ENCODE results near the gene PSMC6. TPM values are rescaled to one million over a fixed set of nuclear protein-coding genes. Genes with fewer than 3 reads are reported as not detected.
A peak's percentile ranks its signal among the peaks of the same experiment; 100 is the strongest.

Gene PSMC6
- total RNA-seq, result 100 to 1,000 TPM in 1 of 3 donors, 10 to 100 TPM in 2; 78.3 to 106 (median 89.9) TPM

DNA sequence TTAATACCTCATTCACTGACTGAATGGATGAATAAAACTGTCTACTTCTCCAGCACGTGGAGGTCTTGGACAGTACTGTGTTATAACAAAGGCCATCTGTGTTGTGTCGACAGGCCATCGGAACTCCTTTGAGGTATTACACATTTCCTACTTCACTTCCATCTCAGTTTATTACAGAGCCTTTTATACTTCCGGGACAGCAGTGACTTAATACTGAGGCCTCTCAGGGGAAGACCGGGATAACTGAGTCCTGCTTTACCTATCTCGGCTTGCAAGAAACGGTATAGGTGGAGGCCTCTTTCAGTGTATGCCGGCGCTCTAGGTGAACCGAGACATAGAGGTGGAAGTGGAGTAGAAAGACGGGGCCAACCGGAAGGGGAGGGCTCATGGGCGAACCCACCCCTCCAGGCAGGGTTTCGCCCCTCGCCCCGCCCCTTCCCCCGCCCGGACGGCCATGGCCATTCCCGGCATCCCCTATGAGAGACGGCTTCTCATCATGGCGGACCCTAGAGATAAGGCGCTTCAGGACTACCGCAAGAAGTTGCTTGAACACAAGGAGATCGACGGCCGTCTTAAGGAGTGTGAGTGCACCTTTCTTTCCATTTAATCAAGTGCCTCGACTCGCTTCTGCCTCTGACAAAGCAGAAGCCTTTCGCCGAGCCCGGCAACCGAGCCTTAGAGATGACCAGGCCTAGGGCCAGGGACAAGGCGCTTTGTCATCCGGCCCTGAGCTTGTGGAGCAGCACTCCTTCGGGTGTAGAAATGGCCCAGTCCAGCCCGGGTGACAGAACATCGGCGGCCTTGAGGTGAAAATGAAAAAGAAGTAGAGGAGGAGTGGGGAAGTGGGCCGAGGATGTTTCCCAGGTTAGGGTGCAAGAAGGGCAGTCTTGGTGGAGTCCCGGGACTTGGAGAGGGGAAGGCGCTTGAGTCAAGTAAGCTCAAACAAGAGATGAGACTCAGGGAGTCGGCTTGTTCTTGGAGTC, at the start of gene PSMC6:
Gene PSMC6, plus strand, starts transcription at position 477 of the 983 bp plus-strand sequence. Its CDS starts 20 bp downstream, at position 497.
- TF ChIP-seq POLR2A (IDR thresholded peaks at IDR 0.05) (peak; percentile 43), POLR2AphosphoS5 (IDR thresholded peaks at IDR 0.05) (peak; percentile 55 to 83 (median 77))
- TF ChIP-seq, protein P1, sequence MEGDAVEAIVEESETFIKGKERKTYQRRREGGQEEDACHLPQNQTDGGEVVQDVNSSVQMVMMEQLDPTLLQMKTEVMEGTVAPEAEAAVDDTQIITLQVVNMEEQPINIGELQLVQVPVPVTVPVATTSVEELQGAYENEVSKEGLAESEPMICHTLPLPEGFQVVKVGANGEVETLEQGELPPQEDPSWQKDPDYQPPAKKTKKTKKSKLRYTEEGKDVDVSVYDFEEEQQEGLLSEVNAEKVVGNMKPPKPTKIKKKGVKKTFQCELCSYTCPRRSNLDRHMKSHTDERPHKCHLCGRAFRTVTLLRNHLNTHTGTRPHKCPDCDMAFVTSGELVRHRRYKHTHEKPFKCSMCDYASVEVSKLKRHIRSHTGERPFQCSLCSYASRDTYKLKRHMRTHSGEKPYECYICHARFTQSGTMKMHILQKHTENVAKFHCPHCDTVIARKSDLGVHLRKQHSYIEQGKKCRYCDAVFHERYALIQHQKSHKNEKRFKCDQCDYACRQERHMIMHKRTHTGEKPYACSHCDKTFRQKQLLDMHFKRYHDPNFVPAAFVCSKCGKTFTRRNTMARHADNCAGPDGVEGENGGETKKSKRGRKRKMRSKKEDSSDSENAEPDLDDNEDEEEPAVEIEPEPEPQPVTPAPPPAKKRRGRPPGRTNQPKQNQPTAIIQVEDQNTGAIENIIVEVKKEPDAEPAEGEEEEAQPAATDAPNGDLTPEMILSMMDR (IDR thresholded peaks at IDR 0.05), result no peak
- intact Hi-C loops (cut with DNase I; ENCODE audit: low total_unique reads), result loop anchor here (10.0 kb wide), 1 partner anchor 152 kb away; the partner anchor contains the start of genes GPR137C and TXNDC16
- peak; percentile 93 to 95 for DNase-seq (ENCODE audit: low spot score in 2 of 2)

DNA sequence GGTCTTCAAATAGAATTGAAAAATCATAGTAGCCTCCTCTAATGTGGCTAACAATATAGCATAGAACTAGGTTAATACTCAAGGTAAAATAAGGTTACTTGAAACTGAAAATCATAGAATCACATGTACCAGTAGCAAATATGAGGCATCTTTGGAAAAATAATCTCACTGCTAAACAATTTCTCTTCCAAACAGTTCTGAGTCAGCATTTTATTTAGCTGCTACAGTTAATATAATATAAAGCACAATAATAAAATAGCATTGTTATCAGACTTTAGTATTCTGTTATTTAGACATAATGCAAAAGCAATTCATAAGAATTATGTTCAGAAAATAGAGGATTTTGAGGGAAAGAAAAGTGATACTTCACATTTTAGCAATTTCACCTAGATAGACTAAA, 46.7 kb upstream of the PSMC6 start:
- no peaks in the 10 kb centered on the region for H3K4me1 ChIP-seq
- TF ChIP-seq POLR2AphosphoS5 (IDR thresholded peaks at IDR 0.05) (no peak), POLR2A (IDR thresholded peaks at IDR 0.05) (no peak)
- TF ChIP-seq, protein P1 (IDR thresholded peaks at IDR 0.05), result no peak
- H3K9me3 ChIP-seq, result no peaks in the 10 kb centered on the region
- H3K36me3 ChIP-seq, result no peaks in the 10 kb centered on the region
- no peaks in the 10 kb centered on the region for H3K27me3 ChIP-seq
- no peak for DNase-seq (ENCODE audit: low spot score in 2 of 2)
- no peak overlapping the region for H3K4me3 ChIP-seq
- intact Hi-C loops (cut with DNase I; ENCODE audit: low total_unique reads), result no loop called here
- no peak overlapping the region for H3K27ac ChIP-seq

More for the DNA sequence above, at the start of gene PSMC6:
- peak within 1 kb of the TSS; percentile 91 to 95 for H3K27ac ChIP-seq
- peaks cover 5% of the 10 kb centered on the region for H3K36me3 ChIP-seq
- peak within 1 kb of the TSS; percentile 76 to 86 (median 82) for H3K4me3 ChIP-seq
- H3K9me3 ChIP-seq, result no peaks in the 10 kb centered on the region
- H3K4me1 ChIP-seq, result peaks cover 4 to 12% of the 10 kb centered on the region in 2 donors
- H3K27me3 ChIP-seq, result no peaks in the 10 kb centered on the region

DNA sequence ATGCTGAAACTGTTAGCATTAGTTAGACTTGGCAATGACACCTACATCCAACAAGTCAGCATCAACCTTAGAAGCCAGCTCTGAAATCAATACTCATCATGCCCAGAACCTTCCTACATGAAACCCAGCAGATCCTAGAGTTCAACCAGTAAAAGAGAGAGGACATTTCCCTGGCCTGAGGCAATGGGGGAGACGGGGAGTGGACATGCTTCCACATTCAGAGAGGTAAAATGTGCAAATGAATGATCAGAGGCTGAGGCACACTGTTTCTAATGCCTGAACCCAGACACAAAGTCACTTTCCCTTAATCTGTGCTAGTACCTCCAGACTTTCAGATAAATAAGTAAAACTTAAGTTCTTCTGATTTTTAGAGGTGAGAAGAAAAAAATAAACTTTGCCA, 46.2 kb upstream of the PSMC6 start:
- Histone ChIP-seq H3K27ac (no peak overlapping the region), H3K27me3 (no peaks in the 10 kb centered on the region), H3K9me3 (no peaks in the 10 kb centered on the region), H3K36me3 (no peaks in the 10 kb centered on the region), H3K4me3 (no peak overlapping the region), H3K4me1 (no peaks in the 10 kb centered on the region)
- no peak for DNase-seq (ENCODE audit: low spot score in 2 of 2)
- TF ChIP-seq POLR2A (IDR thresholded peaks at IDR 0.05) (no peak), POLR2AphosphoS5 (IDR thresholded peaks at IDR 0.05) (no peak)
- TF ChIP-seq, protein P1 (IDR thresholded peaks at IDR 0.05), result no peak
- intact Hi-C loops (cut with DNase I; ENCODE audit: low total_unique reads), result no loop called here

DNA sequence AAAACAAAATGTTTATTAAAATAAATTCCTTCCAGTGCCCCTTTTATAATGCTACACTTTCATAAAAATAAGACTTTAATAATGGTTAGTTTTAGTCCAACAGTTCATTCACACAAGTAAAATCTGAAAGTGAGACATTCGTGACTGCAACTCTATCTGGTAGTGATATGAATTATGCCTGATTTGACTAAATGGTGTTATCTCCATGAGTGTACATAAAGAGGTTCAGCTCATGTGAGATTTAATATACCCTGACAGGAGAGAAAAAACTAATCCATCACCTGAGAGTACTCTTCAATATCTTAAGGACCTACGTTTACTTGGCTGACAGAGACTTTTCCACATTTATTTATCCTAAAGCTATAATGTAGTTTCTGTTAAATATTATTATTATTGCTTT, 45.7 kb upstream of the PSMC6 start:
- no peak for DNase-seq (ENCODE audit: low spot score in 2 of 2)
- TF ChIP-seq POLR2A (IDR thresholded peaks at IDR 0.05) (no peak), POLR2AphosphoS5 (IDR thresholded peaks at IDR 0.05) (no peak)
- TF ChIP-seq, protein P1 (IDR thresholded peaks at IDR 0.05), result no peak
- no peaks in the 10 kb centered on the region for H3K27me3 ChIP-seq
- no peaks in the 10 kb centered on the region for H3K4me1 ChIP-seq
- no peaks in the 10 kb centered on the region for H3K9me3 ChIP-seq
- no peak overlapping the region for H3K4me3 ChIP-seq
- intact Hi-C loops (cut with DNase I; ENCODE audit: low total_unique reads), result no loop called here
- no peaks in the 10 kb centered on the region for H3K36me3 ChIP-seq
- no peak overlapping the region for H3K27ac ChIP-seq

DNA sequence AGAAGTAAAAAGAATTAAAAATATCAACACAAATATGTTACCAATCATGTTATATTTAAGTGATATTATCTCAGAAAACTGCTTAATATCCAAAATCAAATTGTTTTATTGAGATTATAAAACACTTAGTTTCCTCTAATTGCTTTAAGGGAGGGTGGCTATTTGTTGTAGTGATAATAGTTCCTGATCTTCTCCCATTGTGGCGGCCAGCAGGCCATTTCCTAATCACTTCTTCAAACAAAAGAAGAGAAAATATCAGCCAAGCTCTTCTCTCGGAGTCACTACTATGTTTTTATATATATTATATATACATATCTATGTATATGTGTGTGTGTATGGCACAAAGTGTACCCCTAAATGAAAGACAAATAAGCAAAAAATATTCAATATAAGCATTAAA, 43.1 kb upstream of the PSMC6 start:
- H3K9me3 ChIP-seq, result no peaks in the 10 kb centered on the region
- TF ChIP-seq POLR2AphosphoS5 (IDR thresholded peaks at IDR 0.05), result no peak
- no peak overlapping the region for H3K27ac ChIP-seq
- DNase-seq (ENCODE audit: low spot score in 2 of 2), result no peak
- intact Hi-C loops (cut with DNase I; ENCODE audit: low total_unique reads), result no loop called here
- no peak overlapping the region for H3K4me3 ChIP-seq
- no peaks in the 10 kb centered on the region for H3K4me1 ChIP-seq
- H3K36me3 ChIP-seq, result no peaks in the 10 kb centered on the region
- no peaks in the 10 kb centered on the region for H3K27me3 ChIP-seq

Measured in breast epithelium (tissue), 4 donors.